ENCODE measurements around the gene CGREF1.

- no peak for TF ChIP-seq POLR2A (IDR thresholded peaks at IDR 0.05)
- TF ChIP-seq, protein P1, sequence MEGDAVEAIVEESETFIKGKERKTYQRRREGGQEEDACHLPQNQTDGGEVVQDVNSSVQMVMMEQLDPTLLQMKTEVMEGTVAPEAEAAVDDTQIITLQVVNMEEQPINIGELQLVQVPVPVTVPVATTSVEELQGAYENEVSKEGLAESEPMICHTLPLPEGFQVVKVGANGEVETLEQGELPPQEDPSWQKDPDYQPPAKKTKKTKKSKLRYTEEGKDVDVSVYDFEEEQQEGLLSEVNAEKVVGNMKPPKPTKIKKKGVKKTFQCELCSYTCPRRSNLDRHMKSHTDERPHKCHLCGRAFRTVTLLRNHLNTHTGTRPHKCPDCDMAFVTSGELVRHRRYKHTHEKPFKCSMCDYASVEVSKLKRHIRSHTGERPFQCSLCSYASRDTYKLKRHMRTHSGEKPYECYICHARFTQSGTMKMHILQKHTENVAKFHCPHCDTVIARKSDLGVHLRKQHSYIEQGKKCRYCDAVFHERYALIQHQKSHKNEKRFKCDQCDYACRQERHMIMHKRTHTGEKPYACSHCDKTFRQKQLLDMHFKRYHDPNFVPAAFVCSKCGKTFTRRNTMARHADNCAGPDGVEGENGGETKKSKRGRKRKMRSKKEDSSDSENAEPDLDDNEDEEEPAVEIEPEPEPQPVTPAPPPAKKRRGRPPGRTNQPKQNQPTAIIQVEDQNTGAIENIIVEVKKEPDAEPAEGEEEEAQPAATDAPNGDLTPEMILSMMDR (IDR thresholded peaks at IDR 0.05), result no peak
Observed at GRCh38 chr2:27089111-27089954, 29.6 kb downstream of the CGREF1 start.
